Activated CD8-positive, alpha-beta T cell treated with anti-CD3 and anti-CD28 coated beads, Interleukin-2, amount 10 ng/mL, durations not matched to agents 7 days and 5 days (primary cell): ENCODE measurements around the gene PRUNE1. TPM values are rescaled to one million over a fixed set of nuclear protein-coding genes. Genes with fewer than 3 reads are reported as not detected.

Source experiments
- ATAC-seq: fragments of 150-1000 bp; cut with Tn5 transposase; one replicate; pipeline ENCODE4 v1.10.0; 2021; ENCODE audit warnings: moderate library complexity
- CTCF ChIA-PET: fragments of 350-600 bp; sonication (Branson Sonifier 250); formaldehyde crosslinking; loops from one replicate; lab custom pipeline; 2021; ENCODE audit warnings: antibody characterized with exemption; lab: Charles Lee
- POLR2A ChIA-PET: fragments of 350-600 bp; sonication (Branson Sonifier 250); formaldehyde crosslinking; loops from one replicate; lab custom pipeline; 2021; ENCODE audit warnings: antibody characterized with exemption; lab: Charles Lee
- DNase-seq: peaks from one replicate; pipeline ENCODE4 v3.0.0-alpha.2; 2020
- H3K27ac Mint-ChIP-seq: one replicate; pipeline ENCODE4 v1.8.0; 2021; ENCODE audit warnings: mild to moderate bottlenecking, mixed read lengths
- H3K27me3 Mint-ChIP-seq: one replicate; pipeline ENCODE4 v1.8.0; 2021; ENCODE audit warnings: low read depth, mixed read lengths
- H3K36me3 Mint-ChIP-seq: one replicate; pipeline ENCODE4 v1.8.0; 2021; ENCODE audit warnings: low read depth, mixed read lengths
- H3K4me1 Mint-ChIP-seq: one replicate; pipeline ENCODE4 v1.8.0; 2021; ENCODE audit warnings: low read depth, mixed read lengths
- H3K4me3 Mint-ChIP-seq: one replicate; pipeline ENCODE4 v1.8.0; 2021; ENCODE audit warnings: mild to moderate bottlenecking, mixed read lengths
- H3K9me3 Mint-ChIP-seq: one replicate; pipeline ENCODE4 v1.8.0; 2022; ENCODE audit warnings: mixed read lengths; ENCODE audit not compliant: insufficient read depth
- total RNA-seq, 2 experiments: library from RNA; stranded (reverse); gene quantifications; one replicate each; pipeline ENCODE4 v1.2.3, GENCODE V29; 2021

PRUNE1 gene
- total RNA-seq, result 10 to 100 TPM; 15.8 to 19.0 TPM

DNA sequence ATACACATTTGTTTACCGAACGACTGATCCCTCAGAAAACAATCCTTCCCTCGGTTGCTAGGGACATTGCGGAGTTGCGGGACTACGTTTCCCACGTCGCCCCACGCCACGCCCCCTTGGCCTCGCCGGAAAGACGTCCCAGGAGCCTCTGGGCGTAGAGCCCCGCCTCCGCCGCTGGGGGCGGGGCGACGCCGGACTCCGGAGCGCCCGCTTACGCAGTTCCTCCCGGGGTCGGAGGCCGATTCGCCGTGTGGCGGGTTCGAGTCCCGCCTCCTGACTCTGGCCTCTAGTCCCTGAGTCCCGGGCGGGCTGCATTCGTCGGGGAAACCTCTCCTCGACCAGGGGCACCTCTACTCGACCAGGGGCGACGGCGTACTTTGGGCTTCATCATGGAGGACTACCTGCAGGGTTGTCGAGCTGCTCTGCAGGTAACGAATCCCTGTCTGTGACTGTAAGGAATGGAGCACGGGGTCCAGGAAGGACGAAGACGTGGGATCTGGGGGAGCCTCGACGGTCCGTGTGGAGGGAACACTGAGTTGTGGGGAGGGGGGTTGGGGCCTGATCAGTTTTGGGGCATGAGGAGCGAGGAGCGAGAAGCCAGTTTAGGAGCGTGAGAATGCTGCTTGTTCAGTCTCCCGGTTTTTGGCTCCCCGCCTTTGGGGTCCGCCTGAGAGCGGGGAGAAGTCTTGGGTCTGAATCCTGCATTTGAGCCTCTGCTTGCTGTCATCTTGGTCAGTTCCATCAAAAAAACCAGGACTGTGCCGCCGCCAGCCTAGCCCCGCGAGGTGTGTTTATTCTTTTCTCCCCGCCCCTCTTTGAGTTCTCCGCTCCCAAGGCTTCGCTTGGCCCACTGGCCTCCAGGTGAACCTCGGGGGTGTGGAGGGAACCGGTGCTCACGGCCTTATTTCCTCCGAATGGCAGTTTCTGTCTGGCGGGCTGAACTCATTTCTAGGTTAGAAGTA is at the start of gene PRUNE1:
Gene PRUNE1, plus strand, starts transcription at position 206 of the 962 bp plus-strand sequence. Its CDS starts 184 bp downstream, at position 390.
- Mint-ChIP-seq H3K4me1 (peaks cover 73% of the 10 kb centered on the region), H3K27ac (peak within 1 kb of the TSS; percentile 91), H3K36me3 (peaks cover 3% of the 10 kb centered on the region), H3K4me3 (peak within 1 kb of the TSS; percentile 98), H3K9me3 (no peaks in the 10 kb centered on the region), H3K27me3 (no peaks in the 10 kb centered on the region)
- ChIA-PET CTCF (interaction anchor here (1.1 to 1.5 kb wide), 2 partner anchors 15 to 16 kb away, joined by 3 to 4 read pairs; no protein-coding TSS in a partner anchor), POLR2A (interaction anchor here (0.6 kb wide), 1 partner anchor 148 kb away, joined by 3 read pairs; the partner anchor contains the start of gene TNFAIP8L2)
- peak; percentile 97 for DNase-seq
- ATAC-seq, result peak; percentile 86

DNA sequence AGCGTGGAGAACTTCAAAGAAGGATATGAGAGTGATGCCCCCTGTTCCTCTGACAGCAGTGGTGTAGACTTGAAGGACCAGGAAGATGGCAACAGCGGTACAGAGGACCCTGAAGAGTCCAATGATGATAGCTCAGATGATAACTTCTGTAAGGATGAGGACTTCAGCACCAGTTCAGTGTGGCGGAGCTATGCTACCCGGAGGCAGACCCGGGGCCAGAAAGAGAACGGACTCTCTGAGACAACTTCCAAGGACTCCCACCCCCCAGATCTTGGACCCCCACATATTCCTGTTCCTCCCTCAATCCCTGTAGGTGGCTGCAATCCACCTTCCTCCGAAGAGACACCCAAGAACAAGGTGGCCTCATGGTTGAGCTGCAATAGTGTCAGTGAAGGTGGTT is 47.6 kb upstream of the PRUNE1 start:
- H3K9me3 Mint-ChIP-seq, result no peaks in the 10 kb centered on the region
- ATAC-seq (no peak), DNase-seq (no peak)
- CTCF ChIA-PET, result no interaction called here
- peak overlapping the region; percentile 26 for H3K27ac Mint-ChIP-seq
- no peaks in the 10 kb centered on the region for H3K4me1 Mint-ChIP-seq
- H3K27me3 Mint-ChIP-seq, result no peaks in the 10 kb centered on the region
- POLR2A ChIA-PET, result interaction anchor here (0.8 to 1.4 kb wide), 2 partner anchors 9 to 13 kb away, joined by 3 to 4 read pairs; no protein-coding TSS in a partner anchor
- H3K4me3 Mint-ChIP-seq, result no peak overlapping the region
- peaks cover 70% of the 10 kb centered on the region for H3K36me3 Mint-ChIP-seq

DNA sequence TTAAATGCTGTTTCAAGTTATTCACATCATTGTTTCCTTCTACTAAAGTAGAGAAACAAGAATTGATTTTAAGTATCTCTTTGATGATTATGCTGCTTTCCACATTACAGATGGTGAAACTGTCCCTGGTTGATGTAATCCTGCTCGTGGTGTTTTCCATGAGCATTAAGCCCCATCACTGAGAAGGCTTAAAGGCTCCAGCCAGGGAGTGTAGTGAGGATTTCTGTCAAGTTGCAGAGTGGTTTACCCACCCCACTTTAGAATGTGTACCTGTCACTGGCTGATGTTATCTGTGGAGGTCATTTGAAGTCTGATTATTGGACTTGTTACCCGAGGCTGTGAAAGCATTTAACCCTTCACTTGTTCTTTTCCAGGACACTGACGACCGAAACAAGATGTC is 46.5 kb upstream of the PRUNE1 start:
- Mint-ChIP-seq H3K4me3 (no peak overlapping the region), H3K9me3 (no peaks in the 10 kb centered on the region), H3K36me3 (peaks cover 75% of the 10 kb centered on the region), H3K4me1 (no peaks in the 10 kb centered on the region), H3K27me3 (no peaks in the 10 kb centered on the region), H3K27ac (no peak overlapping the region)
- ChIA-PET CTCF (no interaction called here), POLR2A (interaction anchor here (2.5 kb wide), 1 partner anchor 12 kb away, joined by 7 read pairs; no protein-coding TSS in a partner anchor)
- no peak for DNase-seq
- no peak for ATAC-seq

DNA sequence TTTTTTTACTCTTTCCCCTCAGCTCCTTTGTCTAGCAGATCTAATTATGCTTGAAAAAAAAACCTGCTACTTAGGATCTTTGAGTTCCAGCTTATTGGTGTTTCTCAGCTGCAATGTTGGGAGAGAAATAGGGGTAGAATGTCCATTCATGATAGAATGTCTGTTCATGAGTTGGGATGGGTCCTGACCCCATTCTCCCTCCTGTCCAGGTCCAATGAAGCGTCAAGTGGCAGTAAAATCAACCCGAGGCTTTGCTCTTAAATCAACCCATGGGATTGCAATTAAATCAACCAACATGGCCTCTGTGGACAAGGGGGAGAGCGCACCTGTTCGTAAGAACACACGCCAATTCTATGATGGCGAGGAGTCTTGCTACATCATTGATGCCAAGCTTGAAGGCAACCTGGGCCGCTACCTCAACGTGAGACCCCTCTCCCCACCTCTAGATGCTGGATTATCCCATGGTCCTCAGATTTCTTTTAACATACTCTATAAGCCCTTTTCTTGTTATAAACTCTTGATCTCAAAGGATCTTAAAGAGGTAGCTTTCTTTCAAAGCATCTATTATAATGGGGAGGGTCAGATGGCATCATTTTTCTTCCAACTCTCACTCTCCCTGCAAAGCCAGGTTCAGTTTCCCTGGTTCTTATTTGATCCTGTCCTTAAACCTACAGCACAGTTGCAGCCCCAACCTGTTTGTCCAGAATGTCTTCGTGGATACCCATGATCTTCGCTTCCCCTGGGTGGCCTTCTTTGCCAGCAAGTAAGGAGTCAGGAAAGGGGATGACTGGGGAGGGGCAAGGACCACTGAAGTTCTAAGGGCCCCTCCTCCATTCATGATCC is 44.7 kb upstream of the PRUNE1 start:
- H3K4me3 Mint-ChIP-seq, result no peak overlapping the region
- ChIA-PET POLR2A (interaction anchor here (0.6 to 2.5 kb wide), 3 partner anchors 10 to 22 kb away, joined by 3 to 7 read pairs (median 3); no protein-coding TSS in a partner anchor), CTCF (no interaction called here)
- H3K9me3 Mint-ChIP-seq, result no peaks in the 10 kb centered on the region
- peaks cover 83% of the 10 kb centered on the region for H3K36me3 Mint-ChIP-seq
- H3K27ac Mint-ChIP-seq, result peak overlapping the region; percentile 14
- ATAC-seq (no peak), DNase-seq (no peak)
- H3K4me1 Mint-ChIP-seq, result no peaks in the 10 kb centered on the region
- H3K27me3 Mint-ChIP-seq, result no peaks in the 10 kb centered on the region

- Mint-ChIP-seq H3K27ac (peak overlapping the region; percentile 8), H3K4me3 (no peak overlapping the region), H3K9me3 (no peaks in the 10 kb centered on the region), H3K27me3 (no peaks in the 10 kb centered on the region), H3K4me1 (no peaks in the 10 kb centered on the region), H3K36me3 (peaks cover 86% of the 10 kb centered on the region)
- ChIA-PET POLR2A (interaction anchor here (0.6 to 2.5 kb wide), 2 partner anchors 10 to 13 kb away, joined by 3 to 7 read pairs; no protein-coding TSS in a partner anchor), CTCF (no interaction called here)
- no peak for DNase-seq
- ATAC-seq, result no peak
These were observed 44.1 kb upstream of the PRUNE1 start for GRCh38 chr1:150964164-150964489.

DNA sequence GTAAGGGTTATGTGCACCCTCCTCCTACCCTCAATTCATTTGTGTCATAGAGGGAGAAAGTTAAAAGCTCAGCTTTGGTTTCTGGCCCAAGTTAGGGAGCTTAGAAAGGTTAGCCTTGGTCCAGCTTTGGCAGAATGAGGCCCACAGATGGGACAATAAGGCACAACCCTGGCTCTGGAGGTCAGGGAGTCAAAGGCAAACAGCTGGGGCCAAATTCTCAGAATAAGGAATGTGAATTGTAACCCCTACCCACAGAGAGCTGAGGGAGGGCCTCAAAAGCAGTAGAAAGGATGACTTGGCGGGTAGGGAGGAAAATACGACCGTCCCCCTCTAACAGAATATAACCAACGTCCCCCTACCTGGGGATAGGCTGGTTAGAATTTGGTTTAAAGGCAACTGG is 42.6 kb upstream of the PRUNE1 start:
- POLR2A ChIA-PET, result interaction anchor here (1.8 kb wide), 1 partner anchor 8 kb away, joined by 9 read pairs; no protein-coding TSS in a partner anchor
- Mint-ChIP-seq H3K27me3 (no peaks in the 10 kb centered on the region), H3K27ac (no peak overlapping the region)

DNA sequence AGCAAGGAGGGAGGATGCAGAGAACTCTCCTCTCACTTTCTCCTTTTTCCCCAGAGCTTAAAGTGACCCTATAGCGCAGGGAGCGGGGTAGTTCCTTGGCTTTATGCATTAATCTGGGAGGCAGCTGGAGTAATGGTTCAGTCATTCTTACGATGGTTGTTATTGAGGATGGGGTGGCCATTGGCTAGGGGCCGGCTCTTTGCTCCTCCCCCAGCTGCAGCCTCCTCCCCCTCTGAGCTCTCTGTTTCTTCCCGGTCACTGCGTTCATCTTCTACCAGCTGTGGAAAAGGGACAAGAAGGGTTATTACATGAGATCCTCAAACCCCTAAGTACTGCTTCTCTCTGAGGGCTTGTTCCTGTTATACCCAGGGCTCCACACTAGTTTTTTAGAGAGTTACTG is 42.2 kb upstream of the PRUNE1 start:
- Mint-ChIP-seq H3K36me3 (peaks cover 70% of the 10 kb centered on the region), H3K9me3 (no peaks in the 10 kb centered on the region), H3K4me1 (peaks cover 13% of the 10 kb centered on the region), H3K27ac (no peak overlapping the region), H3K4me3 (no peak overlapping the region), H3K27me3 (no peaks in the 10 kb centered on the region)
- DNase-seq (no peak), ATAC-seq (no peak)
- POLR2A ChIA-PET, result interaction anchor here (1.8 kb wide), 1 partner anchor 8 kb away, joined by 9 read pairs; no protein-coding TSS in a partner anchor
- CTCF ChIA-PET, result interaction anchor here (0.8 to 1.7 kb wide), 3 partner anchors 12 to 30 kb away, joined by 3 to 7 read pairs (median 3); no protein-coding TSS in a partner anchor

More for the DNA sequence above, 42.6 kb upstream of the PRUNE1 start:
- DNase-seq (no peak), ATAC-seq (no peak)
- H3K4me3 Mint-ChIP-seq, result no peak overlapping the region
- no peaks in the 10 kb centered on the region for H3K9me3 Mint-ChIP-seq
- peaks cover 9% of the 10 kb centered on the region for H3K4me1 Mint-ChIP-seq
- CTCF ChIA-PET, result interaction anchor here (0.8 to 1.7 kb wide), 4 partner anchors 8 to 31 kb away, joined by 3 to 7 read pairs (median 3); no protein-coding TSS in a partner anchor
- peaks cover 74% of the 10 kb centered on the region for H3K36me3 Mint-ChIP-seq

DNA sequence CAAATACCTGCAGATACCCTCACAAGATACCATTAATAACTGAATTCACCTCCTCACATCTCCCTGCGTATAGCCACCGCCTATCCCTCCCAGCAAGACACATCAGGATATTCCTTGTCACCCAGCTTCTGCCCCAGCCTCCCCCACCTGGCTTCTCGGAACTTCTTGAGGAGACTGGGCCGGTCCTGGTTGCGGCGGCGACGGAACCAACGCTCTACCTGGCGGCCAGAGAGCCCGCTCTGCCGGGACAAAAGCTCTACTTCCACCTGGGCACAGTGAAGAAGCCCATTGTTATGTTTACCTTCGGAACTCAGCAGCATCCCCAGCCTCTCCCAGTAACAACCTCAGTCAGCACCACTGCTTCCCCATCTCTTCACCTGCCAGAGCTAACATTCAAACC is 40.3 kb upstream of the PRUNE1 start:
- no peak for ATAC-seq
- POLR2A ChIA-PET, result no interaction called here
- H3K36me3 Mint-ChIP-seq, result peaks cover 70% of the 10 kb centered on the region
- no peaks in the 10 kb centered on the region for H3K27me3 Mint-ChIP-seq
- peaks cover 33% of the 10 kb centered on the region for H3K4me1 Mint-ChIP-seq
- no peaks in the 10 kb centered on the region for H3K9me3 Mint-ChIP-seq
- DNase-seq, result no peak
- H3K4me3 Mint-ChIP-seq, result no peak overlapping the region
- CTCF ChIA-PET, result no interaction called here
- no peak overlapping the region for H3K27ac Mint-ChIP-seq

- no peak for DNase-seq
- CTCF ChIA-PET, result no interaction called here
- peak overlapping the region; percentile 43 for H3K27ac Mint-ChIP-seq
- ATAC-seq, result no peak
- H3K36me3 Mint-ChIP-seq, result peaks cover 69% of the 10 kb centered on the region
- no peak overlapping the region for H3K4me3 Mint-ChIP-seq
- H3K9me3 Mint-ChIP-seq, result no peaks in the 10 kb centered on the region
- POLR2A ChIA-PET, result no interaction called here
- H3K27me3 Mint-ChIP-seq, result no peaks in the 10 kb centered on the region
- peaks cover 36% of the 10 kb centered on the region for H3K4me1 Mint-ChIP-seq
These were observed 39.8 kb upstream of the PRUNE1 start for GRCh38 chr1:150968491-150968890.

DNA sequence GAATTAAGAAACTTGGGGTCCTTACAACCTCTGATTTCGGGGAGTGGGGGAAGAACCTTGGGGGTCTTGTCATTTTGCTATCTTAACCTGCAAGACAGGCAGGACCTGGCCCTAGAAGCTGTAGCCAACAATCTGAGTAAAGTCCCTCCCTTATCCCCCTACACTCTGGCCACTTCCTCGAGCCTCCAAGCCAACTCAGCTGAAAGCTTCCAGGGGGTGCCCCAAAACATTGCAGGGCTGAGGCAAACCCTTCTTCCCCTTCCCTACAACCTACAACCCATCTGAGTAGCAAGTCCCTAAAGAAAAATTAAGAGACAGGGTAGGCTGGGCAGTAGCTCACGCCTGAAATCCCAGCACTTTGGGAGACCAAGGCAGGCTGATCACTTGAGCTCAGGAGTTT is 38.6 kb upstream of the PRUNE1 start:
- POLR2A ChIA-PET, result interaction anchor here (0.7 to 1.1 kb wide), 3 partner anchors 9 to 131 kb away, joined by 3 to 4 read pairs (median 3); no protein-coding TSS in a partner anchor
- no peak overlapping the region for H3K27ac Mint-ChIP-seq
- no peaks in the 10 kb centered on the region for H3K27me3 Mint-ChIP-seq
- peaks cover 38% of the 10 kb centered on the region for H3K4me1 Mint-ChIP-seq
- H3K36me3 Mint-ChIP-seq, result peaks cover 59% of the 10 kb centered on the region
- no peaks in the 10 kb centered on the region for H3K9me3 Mint-ChIP-seq
- CTCF ChIA-PET, result interaction anchor here (1.0 to 1.9 kb wide), 3 partner anchors 26 to 36 kb away, joined by 3 to 7 read pairs (median 4); no protein-coding TSS in a partner anchor
- ATAC-seq (no peak), DNase-seq (no peak)
- H3K4me3 Mint-ChIP-seq, result no peak overlapping the region
